Rectal smooth muscle tissue (tissue), 1 donor: ENCODE measurements around the gene FIG4.
"Not testable (repeated sequence)": the region's sequence is repeated elsewhere in the genome, so short reads cannot be mapped to it uniquely, and the experiment has no call there.

ENCODE experiments used
- H3K27ac ChIP-seq: one replicate; pipeline ENCODE4 v1.7.0; 2013; ENCODE audit warnings: low read depth, low read length, inconsistent platforms
- H3K27me3 ChIP-seq: one replicate; pipeline ENCODE4 v1.7.0; 2013; ENCODE audit warnings: low read length; ENCODE audit not compliant: control insufficient read depth, insufficient read depth
- H3K36me3 ChIP-seq: one replicate; pipeline ENCODE4 v1.7.0; 2013; ENCODE audit warnings: low read length; ENCODE audit not compliant: control insufficient read depth, insufficient read depth
- H3K4me1 ChIP-seq: one replicate; pipeline ENCODE4 v1.7.0; 2013; ENCODE audit warnings: low read length; ENCODE audit not compliant: control insufficient read depth, insufficient read depth
- H3K4me3 ChIP-seq: one replicate; pipeline ENCODE4 v1.7.0; 2013; ENCODE audit warnings: low read length
- H3K9ac ChIP-seq: one replicate; pipeline ENCODE4 v1.7.0; 2013; ENCODE audit warnings: low read length

Gene FIG4

DNA sequence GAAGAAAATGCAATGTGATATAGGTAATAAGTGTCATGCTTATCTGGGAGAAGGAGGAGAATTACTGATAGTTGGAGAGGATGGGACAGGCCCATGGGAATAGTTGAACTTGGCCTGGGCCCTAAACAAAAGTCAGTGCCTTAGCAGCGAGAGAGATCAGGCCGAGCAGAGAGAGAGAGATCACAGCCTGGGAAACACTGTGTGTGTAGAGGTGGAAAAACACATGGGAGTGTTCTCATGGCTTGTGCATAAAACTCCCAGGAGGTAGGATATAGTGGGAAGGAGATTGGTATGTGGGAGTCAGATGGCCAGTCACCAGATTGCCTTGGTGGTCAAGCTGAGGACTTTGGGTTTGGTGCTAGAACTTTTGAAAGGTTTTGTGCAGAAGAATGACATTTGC lies 47.6 kb downstream of the FIG4 start:
- no peaks in the 10 kb centered on the region for H3K4me1 ChIP-seq
- no peaks in the 10 kb centered on the region for H3K27me3 ChIP-seq
- no peak overlapping the region for H3K9ac ChIP-seq
- peaks cover 10% of the 10 kb centered on the region for H3K36me3 ChIP-seq
- H3K27ac ChIP-seq: no peak overlapping the region
- no peak overlapping the region for H3K4me3 ChIP-seq

- H3K36me3 ChIP-seq: peaks cover 10% of the 10 kb centered on the region
- H3K27me3 ChIP-seq: no peaks in the 10 kb centered on the region
- no peak overlapping the region for H3K9ac ChIP-seq
- no peak overlapping the region for H3K27ac ChIP-seq
- no peaks in the 10 kb centered on the region for H3K4me1 ChIP-seq
- no peak overlapping the region for H3K4me3 ChIP-seq
Measured at GRCh38 chr6:109739686-109740085, 48.6 kb downstream of the FIG4 start.

- Histone ChIP-seq H3K27me3 (no peaks in the 10 kb centered on the region), H3K4me3 (no peak overlapping the region), H3K4me1 (no peaks in the 10 kb centered on the region), H3K36me3 (peaks cover 3% of the 10 kb centered on the region), H3K27ac (no peak overlapping the region), H3K9ac (no peak overlapping the region)
Measured at GRCh38 chr6:109740787-109741186, 49.7 kb downstream of the FIG4 start.

DNA sequence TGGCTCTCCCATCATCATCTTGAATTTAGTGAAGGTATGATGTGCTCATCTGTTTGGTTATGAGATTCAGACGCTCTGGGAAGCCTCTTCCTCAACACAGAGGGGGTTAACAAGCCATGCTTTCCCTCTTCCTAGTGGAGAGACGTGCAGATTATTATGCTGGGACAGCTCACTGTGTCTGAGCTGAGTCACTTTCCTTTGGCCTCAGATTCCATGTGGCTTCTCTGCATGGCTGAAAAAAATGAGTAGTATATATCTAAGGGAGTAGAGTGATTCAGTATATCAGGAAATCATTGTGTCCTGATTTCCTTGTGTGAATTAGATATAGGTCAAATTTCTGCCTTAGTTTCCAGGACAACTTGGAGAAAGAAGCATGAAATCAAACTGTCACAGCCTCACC lies 52.6 kb downstream of the FIG4 start:
- Histone ChIP-seq H3K9ac (no peak overlapping the region), H3K36me3 (peaks cover 3% of the 10 kb centered on the region), H3K4me3 (no peak overlapping the region), H3K27me3 (no peaks in the 10 kb centered on the region), H3K27ac (no peak overlapping the region), H3K4me1 (no peaks in the 10 kb centered on the region)

DNA sequence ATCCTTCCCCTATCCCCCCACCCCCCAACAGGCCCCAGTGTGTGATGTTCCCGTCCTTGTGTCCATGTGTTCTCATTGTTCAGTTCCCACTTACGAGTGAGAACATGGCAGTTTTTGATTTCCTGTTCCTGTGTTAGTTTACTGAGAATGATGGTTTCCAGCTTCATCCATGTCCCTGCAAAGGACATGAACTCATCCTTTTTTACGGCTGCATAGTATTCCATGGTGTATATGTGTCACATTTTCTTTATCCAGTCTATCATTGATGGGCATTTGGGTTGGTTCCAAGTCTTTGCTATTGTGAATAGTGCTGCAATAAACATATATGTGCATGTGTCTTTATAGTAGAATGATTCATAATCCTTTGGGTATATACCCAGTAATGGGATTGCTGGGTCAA lies 53.7 kb downstream of the FIG4 start:
- not testable (repeated sequence) for H3K36me3 ChIP-seq, H3K4me1 ChIP-seq, H3K27me3 ChIP-seq, H3K9ac ChIP-seq, H3K27ac ChIP-seq, H3K4me3 ChIP-seq

DNA sequence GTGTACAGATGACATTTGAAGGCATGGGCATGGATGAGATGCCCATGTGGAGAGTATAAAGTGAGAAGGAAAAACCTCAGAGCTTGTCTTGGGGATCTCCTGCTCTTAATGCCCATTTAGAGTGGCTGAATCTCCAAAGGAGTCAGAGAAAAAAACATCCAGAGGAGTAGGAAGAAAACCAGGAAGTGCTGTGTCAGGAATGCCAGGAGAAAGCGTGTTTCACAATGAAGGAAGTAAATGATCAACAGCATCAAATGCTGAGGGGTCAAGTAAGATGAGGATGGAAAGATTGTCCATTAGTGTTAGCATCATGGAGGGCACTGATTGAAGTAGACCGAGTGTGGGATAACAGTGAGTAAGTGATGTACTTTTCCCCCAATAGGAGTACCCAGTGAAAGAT lies 56.1 kb downstream of the FIG4 start:
- no peaks in the 10 kb centered on the region for H3K27me3 ChIP-seq
- no peak overlapping the region for H3K27ac ChIP-seq
- H3K36me3 ChIP-seq: no peaks in the 10 kb centered on the region
- H3K4me1 ChIP-seq: no peaks in the 10 kb centered on the region
- no peak overlapping the region for H3K4me3 ChIP-seq
- no peak overlapping the region for H3K9ac ChIP-seq

GRCh38 chr6:109759098-109759955 lies 68.2 kb downstream of the FIG4 start:
- Histone ChIP-seq H3K27ac (no peak overlapping the region), H3K27me3 (no peaks in the 10 kb centered on the region), H3K4me1 (no peaks in the 10 kb centered on the region), H3K36me3 (no peaks in the 10 kb centered on the region), H3K9ac (no peak overlapping the region), H3K4me3 (no peak overlapping the region)

DNA sequence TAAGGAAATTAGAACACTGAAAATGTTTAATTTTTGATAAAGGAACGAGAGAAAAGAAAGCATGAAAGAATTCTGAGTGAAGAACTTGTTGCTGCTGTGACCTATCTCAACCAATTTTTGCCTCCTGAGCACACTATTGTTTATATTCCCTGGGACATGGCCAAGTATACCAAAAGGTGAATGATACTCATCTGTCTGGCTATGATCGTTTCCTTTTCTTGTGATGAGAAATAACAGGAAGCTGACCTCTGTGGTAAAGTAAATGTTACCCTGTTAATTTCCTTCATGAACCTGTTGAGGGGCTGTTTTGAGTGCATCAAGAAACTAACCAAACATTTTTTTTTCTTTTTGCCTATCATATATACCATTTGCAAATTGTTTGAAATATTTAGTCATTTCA lies 69.1 kb downstream of the FIG4 start:
- Histone ChIP-seq H3K4me3 (no peak overlapping the region), H3K27me3 (no peaks in the 10 kb centered on the region), H3K4me1 (no peaks in the 10 kb centered on the region), H3K27ac (no peak overlapping the region), H3K9ac (no peak overlapping the region), H3K36me3 (no peaks in the 10 kb centered on the region)

GRCh38 chr6:109762166-109762565 lies 71.1 kb downstream of the FIG4 start:
- Histone ChIP-seq H3K4me3 (no peak overlapping the region), H3K36me3 (peaks cover 2% of the 10 kb centered on the region), H3K4me1 (no peaks in the 10 kb centered on the region), H3K27me3 (no peaks in the 10 kb centered on the region), H3K9ac (no peak overlapping the region), H3K27ac (no peak overlapping the region)

- Histone ChIP-seq H3K9ac (no peak overlapping the region), H3K27ac (no peak overlapping the region), H3K36me3 (peaks cover 6% of the 10 kb centered on the region), H3K4me3 (no peak overlapping the region), H3K27me3 (no peaks in the 10 kb centered on the region), H3K4me1 (no peaks in the 10 kb centered on the region)
Measured at GRCh38 chr6:109762769-109763441, 71.8 kb downstream of the FIG4 start.

DNA sequence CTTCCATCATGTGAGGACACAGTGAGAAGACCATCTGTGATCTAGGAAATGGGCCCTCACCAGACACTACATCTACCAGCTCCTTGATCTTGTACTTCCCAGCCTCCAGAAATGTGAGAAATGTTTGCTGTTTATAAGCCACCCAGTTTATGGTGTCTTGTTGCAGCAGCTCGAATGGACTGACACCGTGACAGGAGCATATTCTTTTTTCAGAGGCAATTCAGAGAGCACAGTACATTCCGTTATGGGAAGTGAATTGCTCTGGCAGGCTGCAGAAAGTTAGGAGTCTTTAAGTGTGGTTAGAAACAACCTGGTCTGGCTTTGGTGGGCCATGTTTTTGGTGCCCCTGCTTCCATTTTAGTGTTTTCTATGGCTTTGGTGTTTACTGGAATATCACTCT lies 75.1 kb downstream of the FIG4 start:
- Histone ChIP-seq H3K27me3 (no peaks in the 10 kb centered on the region), H3K27ac (no peak overlapping the region), H3K4me1 (no peaks in the 10 kb centered on the region), H3K9ac (no peak overlapping the region), H3K4me3 (no peak overlapping the region), H3K36me3 (peaks cover 7% of the 10 kb centered on the region)

DNA sequence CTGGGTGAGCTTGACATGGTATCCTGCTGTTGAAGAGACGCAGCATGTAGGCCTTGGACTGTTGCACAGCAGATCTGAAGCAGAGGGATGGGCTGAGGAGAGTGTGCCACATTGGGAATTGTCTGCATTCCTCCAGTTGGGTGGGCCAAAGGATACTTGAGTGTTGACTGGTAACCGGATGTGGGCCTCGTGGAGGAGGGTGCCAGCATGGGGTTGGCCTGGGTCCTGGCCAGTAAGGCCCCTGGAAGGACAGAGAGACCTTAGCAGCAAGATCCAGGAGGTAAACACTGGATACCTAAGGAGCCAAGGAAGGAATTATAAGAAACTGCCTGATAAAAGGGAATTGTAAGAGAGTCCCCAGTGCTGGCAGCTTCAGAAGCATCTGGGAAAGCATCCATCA lies 76.9 kb downstream of the FIG4 start:
- no peaks in the 10 kb centered on the region for H3K27me3 ChIP-seq
- H3K36me3 ChIP-seq: peaks cover 7% of the 10 kb centered on the region
- H3K27ac ChIP-seq: no peak overlapping the region
- no peaks in the 10 kb centered on the region for H3K4me1 ChIP-seq
- H3K9ac ChIP-seq: no peak overlapping the region
- H3K4me3 ChIP-seq: no peak overlapping the region

DNA sequence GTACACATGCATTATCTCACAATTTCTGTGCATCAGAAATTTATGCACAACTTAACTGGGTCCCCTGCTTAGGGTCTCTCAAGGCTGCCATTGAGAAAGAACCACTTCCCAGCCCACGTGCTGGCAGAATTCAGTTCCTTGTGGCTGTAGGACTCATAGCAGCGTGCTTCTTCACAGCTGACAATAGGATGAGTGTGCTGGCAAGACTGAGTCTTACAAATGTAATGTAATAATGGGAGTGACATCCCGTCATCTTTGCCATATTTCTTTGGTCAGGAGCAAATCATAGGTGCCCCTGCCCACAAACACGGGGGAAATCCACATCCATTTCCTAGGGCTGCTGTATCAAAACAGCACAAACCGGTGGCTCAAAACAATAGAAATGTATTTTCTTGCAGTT lies 77.4 kb downstream of the FIG4 start:
- Histone ChIP-seq H3K4me3 (no peak overlapping the region), H3K27ac (no peak overlapping the region), H3K27me3 (no peaks in the 10 kb centered on the region), H3K9ac (no peak overlapping the region), H3K4me1 (no peaks in the 10 kb centered on the region), H3K36me3 (peaks cover 7% of the 10 kb centered on the region)
